RPMI8226 (cell line): ENCODE results near the gene CTSZ.
"Not testable (repeated sequence)": the region's sequence is repeated elsewhere in the genome, so short reads cannot be mapped to it uniquely, and the experiment has no call there.

Experiments used
- DNase-seq: peaks from one replicate; pipeline ENCODE4 v3.0.0-alpha.2; 2015

CTSZ gene

GRCh38 chr20:58994390-58995159 is 12.5 kb downstream of the CTSZ start:
- DNase-seq = no peak

GRCh38 chr20:58993332-58994248 is 13.5 kb downstream of the CTSZ start:
- DNase-seq = no peak

- DNase-seq = no peak
These were observed 14.1 kb downstream of the CTSZ start for GRCh38 chr20:58992911-58993310.

GRCh38 chr20:58991715-58992114 is 15.3 kb downstream of the CTSZ start:
- no peak for DNase-seq

- no peak for DNase-seq
These were observed 16.2 kb downstream of the CTSZ start for GRCh38 chr20:58990651-58991445.

GRCh38 chr20:58989196-58989595 is 17.9 kb downstream of the CTSZ start:
- no peak for DNase-seq

- no peak for DNase-seq
These were observed 18.5 kb downstream of the CTSZ start for GRCh38 chr20:58988565-58988882.

GRCh38 chr20:58987790-58988564 is 19.1 kb downstream of the CTSZ start:
- no peak for DNase-seq

- no peak for DNase-seq
These were observed 20.0 kb downstream of the CTSZ start for GRCh38 chr20:58986968-58987517.

- DNase-seq = no peak
These were observed 20.6 kb downstream of the CTSZ start for GRCh38 chr20:58986286-58986967.

- DNase-seq = no peak
These were observed 21.4 kb downstream of the CTSZ start for GRCh38 chr20:58985656-58986055.

GRCh38 chr20:58984691-58985090 is 22.4 kb downstream of the CTSZ start:
- no peak for DNase-seq

- DNase-seq = not testable (repeated sequence)
These were observed 24.0 kb downstream of the CTSZ start for GRCh38 chr20:58983115-58983468.

GRCh38 chr20:58982406-58983114 is 24.5 kb downstream of the CTSZ start:
- DNase-seq = no peak

- DNase-seq = peak; percentile 54
These were observed 25.3 kb downstream of the CTSZ start for GRCh38 chr20:58981628-58982364.

GRCh38 chr20:58980711-58981627 is 26.1 kb downstream of the CTSZ start, which contains the start of gene NELFCD:
TSS of gene NELFCD (plus strand) at chr20:58981256. CDS start at chr20:58981310, 54 bp downstream.
- peak; percentile 90 for DNase-seq

GRCh38 chr20:58978351-58979190 is 28.5 kb downstream of the CTSZ start:
- no peak for DNase-seq
